ENCODE measurements around the gene MAPKAP1. TPM values are rescaled to one million over a fixed set of nuclear protein-coding genes. Genes with fewer than 3 reads are reported as not detected.
"Not testable (repeated sequence)": the region's sequence is repeated elsewhere in the genome, so short reads cannot be mapped to it uniquely, and the experiment has no call there.

MAPKAP1 gene
- total RNA-seq, 4 donors from 2014 or later = 59.0 to 98.2 (median 70.9) TPM

DNA sequence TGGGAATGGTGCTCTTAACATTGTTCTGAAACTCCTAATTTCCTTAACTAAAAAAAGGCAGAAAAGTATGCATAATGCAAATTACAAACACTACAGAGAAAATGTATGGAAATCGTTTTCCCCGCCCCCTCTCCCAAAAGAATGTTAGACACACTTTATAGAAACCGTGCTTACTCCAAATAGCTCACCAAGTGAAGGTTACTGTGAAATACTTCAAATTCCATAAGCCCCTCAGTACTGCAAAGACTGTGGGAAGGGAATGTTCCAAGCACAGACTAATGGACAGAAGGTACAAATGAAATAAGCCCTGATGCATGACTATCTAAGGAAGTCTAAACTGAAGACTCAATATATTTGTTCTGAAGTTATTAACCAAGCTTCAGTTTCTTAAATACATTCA, 12.5 kb downstream of the MAPKAP1 start:
- Histone ChIP-seq H3K4me3 (no peak overlapping the region), H3K27me3 (no peaks in the 10 kb centered on the region), H3K4me1 (no peaks in the 10 kb centered on the region), H3K27ac (no peak overlapping the region), H3K36me3 (no peaks in the 10 kb centered on the region), H3K9me3 (no peaks in the 10 kb centered on the region)
- DNase-seq = no peak
- TF ChIP-seq POLR2A (IDR thresholded peaks at IDR 0.05) = no peak
- TF ChIP-seq, protein P1, sequence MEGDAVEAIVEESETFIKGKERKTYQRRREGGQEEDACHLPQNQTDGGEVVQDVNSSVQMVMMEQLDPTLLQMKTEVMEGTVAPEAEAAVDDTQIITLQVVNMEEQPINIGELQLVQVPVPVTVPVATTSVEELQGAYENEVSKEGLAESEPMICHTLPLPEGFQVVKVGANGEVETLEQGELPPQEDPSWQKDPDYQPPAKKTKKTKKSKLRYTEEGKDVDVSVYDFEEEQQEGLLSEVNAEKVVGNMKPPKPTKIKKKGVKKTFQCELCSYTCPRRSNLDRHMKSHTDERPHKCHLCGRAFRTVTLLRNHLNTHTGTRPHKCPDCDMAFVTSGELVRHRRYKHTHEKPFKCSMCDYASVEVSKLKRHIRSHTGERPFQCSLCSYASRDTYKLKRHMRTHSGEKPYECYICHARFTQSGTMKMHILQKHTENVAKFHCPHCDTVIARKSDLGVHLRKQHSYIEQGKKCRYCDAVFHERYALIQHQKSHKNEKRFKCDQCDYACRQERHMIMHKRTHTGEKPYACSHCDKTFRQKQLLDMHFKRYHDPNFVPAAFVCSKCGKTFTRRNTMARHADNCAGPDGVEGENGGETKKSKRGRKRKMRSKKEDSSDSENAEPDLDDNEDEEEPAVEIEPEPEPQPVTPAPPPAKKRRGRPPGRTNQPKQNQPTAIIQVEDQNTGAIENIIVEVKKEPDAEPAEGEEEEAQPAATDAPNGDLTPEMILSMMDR (IDR thresholded peaks at IDR 0.05) = no peak

DNA sequence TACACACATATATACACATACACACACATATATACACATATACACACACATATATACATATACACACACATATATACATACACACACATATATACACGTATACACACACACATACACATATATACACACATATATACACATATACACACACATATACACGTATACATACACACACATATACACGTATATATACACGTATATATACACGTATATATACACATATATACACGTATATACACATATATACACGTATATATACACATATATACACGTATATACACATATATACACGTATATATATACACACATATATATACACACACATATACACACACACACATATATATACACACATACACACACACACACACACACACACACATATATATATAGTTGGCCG, 13.5 kb downstream of the MAPKAP1 start:
- not testable (repeated sequence) for H3K9me3 ChIP-seq, H3K4me3 ChIP-seq, H3K27me3 ChIP-seq, H3K36me3 ChIP-seq, H3K27ac ChIP-seq, DNase-seq, H3K4me1 ChIP-seq

DNA sequence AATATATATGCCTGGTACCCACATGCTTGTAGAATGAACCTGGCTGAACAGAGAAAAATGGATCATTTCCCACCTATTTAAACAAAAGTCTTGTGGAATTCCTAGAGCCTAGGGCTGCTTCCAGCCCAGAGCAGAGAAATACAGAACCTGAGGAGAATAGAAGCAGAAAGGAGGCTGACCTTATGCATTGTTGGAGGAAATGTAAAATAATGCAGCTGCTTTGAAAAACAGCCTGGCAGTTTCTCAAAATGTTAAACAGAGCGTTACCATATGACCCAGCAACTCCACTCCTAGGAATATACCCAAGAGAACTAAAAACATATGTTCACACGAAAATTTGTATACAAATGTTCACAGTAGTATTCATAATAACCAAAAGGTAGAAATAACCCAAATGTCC, 15.1 kb downstream of the MAPKAP1 start:
- no peak overlapping the region for H3K27ac ChIP-seq
- no peak for DNase-seq
- H3K4me3 ChIP-seq = no peak overlapping the region
- no peak for TF ChIP-seq POLR2A (IDR thresholded peaks at IDR 0.05)
- TF ChIP-seq, protein P1 (IDR thresholded peaks at IDR 0.05) = no peak
- H3K9me3 ChIP-seq = no peaks in the 10 kb centered on the region
- H3K4me1 ChIP-seq = no peaks in the 10 kb centered on the region
- H3K36me3 ChIP-seq = no peaks in the 10 kb centered on the region
- no peaks in the 10 kb centered on the region for H3K27me3 ChIP-seq

DNA sequence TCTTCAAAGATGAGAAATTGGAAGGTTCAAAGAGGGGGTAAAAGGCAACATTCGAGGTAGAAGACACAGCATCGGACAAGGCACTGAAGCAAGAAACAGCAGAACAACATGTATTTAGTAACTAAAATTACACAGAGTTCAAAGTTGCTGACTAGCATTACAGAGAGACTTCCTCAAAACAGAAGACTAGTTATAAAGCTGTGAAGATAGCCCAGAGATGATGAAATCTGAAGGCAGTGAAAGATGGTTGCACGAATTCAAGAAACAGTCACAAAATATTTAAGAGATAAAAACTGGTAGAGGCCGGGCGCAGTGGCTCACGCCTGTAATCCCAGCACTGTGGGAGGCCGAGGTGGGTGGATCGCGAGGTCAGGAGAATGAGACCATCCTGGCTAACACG, 16.3 kb downstream of the MAPKAP1 start:
- Histone ChIP-seq H3K4me1 (no peaks in the 10 kb centered on the region), H3K36me3 (no peaks in the 10 kb centered on the region), H3K9me3 (no peaks in the 10 kb centered on the region), H3K27ac (no peak overlapping the region), H3K4me3 (no peak overlapping the region), H3K27me3 (no peaks in the 10 kb centered on the region)
- no peak for DNase-seq
- TF ChIP-seq, protein P1 (IDR thresholded peaks at IDR 0.05) = no peak
- no peak for TF ChIP-seq POLR2A (IDR thresholded peaks at IDR 0.05)

DNA sequence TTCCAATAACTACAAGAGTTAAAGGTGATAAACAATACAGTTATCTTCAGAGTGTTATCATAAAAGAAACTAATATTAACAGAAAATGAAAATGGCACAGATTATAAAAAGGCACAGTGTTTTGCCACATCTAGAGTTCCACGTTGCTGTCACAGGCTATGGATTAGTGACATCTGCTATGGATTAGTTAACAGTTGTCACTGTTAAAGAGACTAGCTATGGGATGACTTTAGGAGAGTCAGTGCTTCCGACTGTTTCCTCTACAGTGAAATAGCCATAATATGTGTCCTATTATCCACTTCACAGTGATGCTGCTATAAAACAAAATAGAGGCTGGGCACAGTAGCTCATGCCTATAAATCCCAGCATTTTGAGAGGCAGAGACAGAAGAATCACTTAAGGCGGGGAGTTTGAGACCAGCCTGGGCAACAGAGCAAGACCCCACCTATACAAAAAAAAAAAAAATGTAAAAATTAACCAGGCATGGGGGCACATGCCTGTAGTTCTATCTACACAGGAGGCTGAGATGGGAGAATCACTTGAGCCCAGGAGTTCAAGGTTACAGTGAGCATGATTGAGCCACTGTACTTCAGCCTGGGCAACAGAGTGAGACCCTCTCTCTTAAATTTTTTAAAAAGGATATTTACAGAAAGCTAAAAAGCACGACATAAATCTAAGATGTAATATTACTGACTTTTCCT, 19.7 kb downstream of the MAPKAP1 start:
- Histone ChIP-seq H3K4me3 (no peak overlapping the region), H3K36me3 (no peaks in the 10 kb centered on the region), H3K9me3 (no peaks in the 10 kb centered on the region), H3K27ac (no peak overlapping the region), H3K27me3 (no peaks in the 10 kb centered on the region), H3K4me1 (no peaks in the 10 kb centered on the region)
- TF ChIP-seq, protein P1 (IDR thresholded peaks at IDR 0.05) = no peak
- TF ChIP-seq POLR2A (IDR thresholded peaks at IDR 0.05) = no peak
- no peak for DNase-seq

DNA sequence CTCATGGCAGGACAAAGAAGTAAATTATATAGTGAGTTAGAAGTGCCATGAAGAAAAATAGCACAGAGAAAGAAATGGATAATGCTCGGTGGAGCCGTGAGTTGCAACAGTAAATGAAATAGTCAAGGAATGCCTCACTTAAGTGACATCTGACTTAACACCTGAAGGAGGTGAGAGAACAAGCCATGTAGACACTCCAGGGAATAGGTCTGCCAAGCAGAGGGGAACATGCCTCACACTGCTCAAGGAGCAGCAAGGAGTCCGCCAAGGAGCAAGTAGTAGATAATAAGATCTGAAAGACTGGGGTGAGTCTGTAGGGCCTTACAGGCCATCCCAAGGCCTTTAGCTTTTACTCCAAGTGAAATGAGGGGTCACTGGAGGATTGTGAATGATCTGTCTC, 21.8 kb downstream of the MAPKAP1 start:
- Histone ChIP-seq H3K27ac (no peak overlapping the region), H3K27me3 (no peaks in the 10 kb centered on the region), H3K9me3 (no peaks in the 10 kb centered on the region), H3K4me3 (no peak overlapping the region), H3K36me3 (no peaks in the 10 kb centered on the region), H3K4me1 (no peaks in the 10 kb centered on the region)
- no peak for TF ChIP-seq POLR2A (IDR thresholded peaks at IDR 0.05)
- TF ChIP-seq, protein P1 (IDR thresholded peaks at IDR 0.05) = no peak
- no peak for DNase-seq

Data from Peyer's patch (tissue), 4 donors.